Thyroid gland (tissue), 4 donors: ENCODE measurements around the gene POLR3K. TPM values are rescaled to one million over a fixed set of nuclear protein-coding genes. Genes with fewer than 3 reads are reported as not detected.
A peak's percentile ranks its signal among the peaks of the same experiment; 100 is the strongest.

Experiments
- DNase-seq, 2 donors: peaks; one replicate each; pipeline ENCODE4 v3.0.0-alpha.2; 2019
- H3K27ac ChIP-seq, 3 donors: fragments of 200-600 bp; sonication (generic); 1 replicate in 2 of 3; 2 replicates in 1 of 3; pipeline ENCODE4 v1.5.1; 2016 to 2019; ENCODE audit warnings: mild to moderate bottlenecking in 1 of 3, moderate library complexity in 1 of 3
- H3K27me3 ChIP-seq: fragments of 200-600 bp; sonication (generic); one replicate; pipeline ENCODE4 v1.5.1; 2019
- H3K36me3 ChIP-seq, 2 donors: fragments of 200-600 bp; sonication (generic); one replicate each; pipeline ENCODE4 v1.5.1; 2016 to 2019
- H3K4me1 ChIP-seq, 2 donors: fragments of 200-600 bp; sonication (generic); one replicate each; pipeline ENCODE4 v1.5.1; 2017 to 2019
- H3K4me3 ChIP-seq, 3 donors: fragments of 200-600 bp; sonication (generic); replicated peaks in 1 of 3; 1 replicate in 2 of 3; 2 replicates in 1 of 3; pipeline ENCODE4 v1.5.1; 2016; ENCODE audit warnings: mild to moderate bottlenecking in 1 of 3
- H3K9me3 ChIP-seq: fragments of 200-600 bp; sonication (generic); one replicate; pipeline ENCODE4 v1.5.1; 2017
- POLR2A ChIP-seq, 2 donors: fragments of 450-650 bp; IDR thresholded peaks; one replicate each; pipeline ENCODE4 v1.6.1; 2017; ENCODE audit warnings: antibody characterized with exemption in 2 of 2, mild to moderate bottlenecking in 2 of 2, moderate library complexity in 1 of 2
- WGBS, 2 donors: methylation state at CpG; one replicate each; pipeline ENCODE4 v1.1.5; 2017; 5-methylcytosine and 5-hydroxymethylcytosine counted together
- intact Hi-C: fragments of 100-400 bp; cut with DNase I; formaldehyde crosslinking; loops from one replicate; pipeline ENCODE4 v1.15.1; 2023
- total RNA-seq, 4 donors: library from RNA; depleted of rRNA; stranded (reverse); fragments of >200 nt; gene quantifications; one replicate each; pipeline ENCODE4 v1.2.3, GENCODE V29; 2016
- TF ChIP-seq, protein P1 (sequence below), 6 experiments: fragments of 200-600 bp in 3 of 6; fragments of 450-650 bp in 3 of 6; sonication (generic) in 3 of 6; IDR thresholded peaks; one replicate each; pipeline ENCODE4 v1.5.1; 2016 to 2019; ENCODE audit warnings: antibody characterized with exemption in 6 of 6, mild to moderate bottlenecking in 2 of 6, inconsistent platforms in 1 of 6, moderate library complexity in 1 of 6

Gene POLR3K
- total RNA-seq, 4 donors from 2014 or later: 3.5 to 6.7 (median 4.6) TPM

DNA sequence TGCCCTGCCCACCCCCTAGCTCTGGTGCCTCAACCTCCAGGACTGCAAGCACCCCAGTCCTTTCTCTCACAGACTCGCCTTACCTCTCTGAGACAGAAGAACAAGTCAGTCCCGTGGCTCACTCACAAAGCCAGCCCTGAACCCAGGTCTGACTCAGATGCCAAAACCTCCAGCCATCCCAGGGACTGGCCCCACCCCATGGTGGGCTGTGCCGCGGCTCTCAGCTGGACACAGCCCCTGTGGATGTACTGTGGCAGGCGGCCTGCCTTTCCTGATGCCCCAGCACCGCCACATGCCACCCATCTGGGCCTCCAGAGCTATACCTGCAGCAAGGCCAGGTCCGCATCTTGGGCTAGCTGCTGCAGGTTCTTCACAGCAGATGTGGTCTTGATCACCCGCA is 44.4 kb upstream of the POLR3K start:
- H3K9me3 ChIP-seq: no peaks in the 10 kb centered on the region
- no peak overlapping the region for H3K27ac ChIP-seq
- TF ChIP-seq, protein P1, sequence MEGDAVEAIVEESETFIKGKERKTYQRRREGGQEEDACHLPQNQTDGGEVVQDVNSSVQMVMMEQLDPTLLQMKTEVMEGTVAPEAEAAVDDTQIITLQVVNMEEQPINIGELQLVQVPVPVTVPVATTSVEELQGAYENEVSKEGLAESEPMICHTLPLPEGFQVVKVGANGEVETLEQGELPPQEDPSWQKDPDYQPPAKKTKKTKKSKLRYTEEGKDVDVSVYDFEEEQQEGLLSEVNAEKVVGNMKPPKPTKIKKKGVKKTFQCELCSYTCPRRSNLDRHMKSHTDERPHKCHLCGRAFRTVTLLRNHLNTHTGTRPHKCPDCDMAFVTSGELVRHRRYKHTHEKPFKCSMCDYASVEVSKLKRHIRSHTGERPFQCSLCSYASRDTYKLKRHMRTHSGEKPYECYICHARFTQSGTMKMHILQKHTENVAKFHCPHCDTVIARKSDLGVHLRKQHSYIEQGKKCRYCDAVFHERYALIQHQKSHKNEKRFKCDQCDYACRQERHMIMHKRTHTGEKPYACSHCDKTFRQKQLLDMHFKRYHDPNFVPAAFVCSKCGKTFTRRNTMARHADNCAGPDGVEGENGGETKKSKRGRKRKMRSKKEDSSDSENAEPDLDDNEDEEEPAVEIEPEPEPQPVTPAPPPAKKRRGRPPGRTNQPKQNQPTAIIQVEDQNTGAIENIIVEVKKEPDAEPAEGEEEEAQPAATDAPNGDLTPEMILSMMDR (IDR thresholded peaks at IDR 0.05): no peak
- TF ChIP-seq POLR2A (IDR thresholded peaks at IDR 0.05): no peak
- H3K36me3 ChIP-seq: no peaks in the 10 kb centered on the region
- DNase-seq: no peak
- intact Hi-C loops: no loop called here
- H3K4me1 ChIP-seq: peaks cover 0 to 10% of the 10 kb centered on the region in 2 donors
- WGBS, 2 donors: 87 to 94% methylated on average over 4 to 5 of the region's 8 CpGs
- H3K27me3 ChIP-seq: no peaks in the 10 kb centered on the region
- no peak overlapping the region for H3K4me3 ChIP-seq

DNA sequence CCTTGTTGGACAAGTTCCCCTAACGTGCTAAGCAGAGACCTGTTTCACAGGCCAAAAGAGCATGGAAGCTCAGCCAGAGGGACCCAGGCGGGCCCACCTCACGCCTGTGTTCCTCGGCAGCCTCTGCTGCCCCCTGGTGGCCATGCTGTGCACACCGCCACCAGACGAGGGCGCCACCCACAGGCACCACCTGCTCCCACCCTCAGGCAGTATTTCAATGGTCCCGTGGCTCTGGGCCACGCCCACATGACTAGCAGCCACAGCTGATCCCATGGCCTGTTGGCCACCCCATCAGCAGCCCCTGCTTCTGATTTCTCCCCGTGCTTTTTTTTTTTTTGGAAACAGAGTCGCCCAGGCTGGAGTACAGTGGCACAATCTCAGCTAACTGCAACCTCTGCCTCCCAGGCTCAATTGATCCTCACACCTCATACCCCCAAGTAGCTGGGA is 43.5 kb upstream of the POLR3K start:
- TF ChIP-seq, protein P1 (IDR thresholded peaks at IDR 0.05): peak; percentile 93 to 99 (median 98)
- TF ChIP-seq POLR2A (IDR thresholded peaks at IDR 0.05): no peak
- Histone ChIP-seq H3K27me3 (no peaks in the 10 kb centered on the region), H3K27ac (no peak overlapping the region), H3K36me3 (no peaks in the 10 kb centered on the region), H3K4me3 (no peak overlapping the region), H3K9me3 (no peaks in the 10 kb centered on the region), H3K4me1 (peaks cover 3 to 18% of the 10 kb centered on the region in 2 donors)
- 13 to 20% methylated on average over 10 of the region's 11 CpGs for WGBS, 2 donors
- intact Hi-C loops: no loop called here
- DNase-seq: peak; percentile 89 to 91

- no peak overlapping the region for H3K4me3 ChIP-seq
- no peaks in the 10 kb centered on the region for H3K27me3 ChIP-seq
- 93 to 96% methylated on average over 5 of the region's 5 CpGs for WGBS, 2 donors
- TF ChIP-seq POLR2A (IDR thresholded peaks at IDR 0.05): no peak
- TF ChIP-seq, protein P1 (IDR thresholded peaks at IDR 0.05): no peak
- H3K27ac ChIP-seq: no peak overlapping the region
- H3K4me1 ChIP-seq: peaks cover 11 to 19% of the 10 kb centered on the region in 2 donors
- H3K9me3 ChIP-seq: no peaks in the 10 kb centered on the region
- DNase-seq: no peak
- intact Hi-C loops: no loop called here
- peaks cover 0 to 4% of the 10 kb centered on the region in 2 donors for H3K36me3 ChIP-seq
These were observed 41.5 kb upstream of the POLR3K start for GRCh38 chr16:94918-95265.

- Histone ChIP-seq H3K27ac (peak overlapping the region; percentile 16 to 40 (median 24)), H3K9me3 (no peaks in the 10 kb centered on the region), H3K4me1 (peaks cover 11 to 19% of the 10 kb centered on the region in 2 donors), H3K4me3 (no peak overlapping the region), H3K27me3 (no peaks in the 10 kb centered on the region), H3K36me3 (peaks cover 10 to 21% of the 10 kb centered on the region in 2 donors)
- intact Hi-C loops: no loop called here
- DNase-seq: peak; percentile 74 to 86
- WGBS, 2 donors: 60 to 84% methylated on average over 10 to 11 of the region's 15 CpGs
- TF ChIP-seq, protein P1 (IDR thresholded peaks at IDR 0.05): no peak
- no peak for TF ChIP-seq POLR2A (IDR thresholded peaks at IDR 0.05)
These were observed 39.3 kb upstream of the POLR3K start for GRCh38 chr16:92431-93339.

- Histone ChIP-seq H3K4me1 (peaks cover 11 to 19% of the 10 kb centered on the region in 2 donors), H3K36me3 (peaks cover 17 to 32% of the 10 kb centered on the region in 2 donors), H3K27ac (peak overlapping the region; percentile 2 to 49 (median 16)), H3K9me3 (no peaks in the 10 kb centered on the region), H3K4me3 (no peak overlapping the region), H3K27me3 (no peaks in the 10 kb centered on the region)
- TF ChIP-seq POLR2A (IDR thresholded peaks at IDR 0.05): no peak
- TF ChIP-seq, protein P1 (IDR thresholded peaks at IDR 0.05): no peak
- WGBS, 2 donors: 30 to 45% methylated on average over 9 of the region's 9 CpGs
- peak; percentile 94 to 95 for DNase-seq
- intact Hi-C loops: no loop called here
These were observed 38.1 kb upstream of the POLR3K start for GRCh38 chr16:91484-91883.
